NK-92 (cell line): ENCODE measurements around the gene AREG.

Experiments
- DNase-seq: peaks from one replicate; lab custom pipeline; 2025; ENCODE audit not compliant: unreplicated experiment; lab: John Stamatoyannopoulos, UW

The AREG gene

DNA sequence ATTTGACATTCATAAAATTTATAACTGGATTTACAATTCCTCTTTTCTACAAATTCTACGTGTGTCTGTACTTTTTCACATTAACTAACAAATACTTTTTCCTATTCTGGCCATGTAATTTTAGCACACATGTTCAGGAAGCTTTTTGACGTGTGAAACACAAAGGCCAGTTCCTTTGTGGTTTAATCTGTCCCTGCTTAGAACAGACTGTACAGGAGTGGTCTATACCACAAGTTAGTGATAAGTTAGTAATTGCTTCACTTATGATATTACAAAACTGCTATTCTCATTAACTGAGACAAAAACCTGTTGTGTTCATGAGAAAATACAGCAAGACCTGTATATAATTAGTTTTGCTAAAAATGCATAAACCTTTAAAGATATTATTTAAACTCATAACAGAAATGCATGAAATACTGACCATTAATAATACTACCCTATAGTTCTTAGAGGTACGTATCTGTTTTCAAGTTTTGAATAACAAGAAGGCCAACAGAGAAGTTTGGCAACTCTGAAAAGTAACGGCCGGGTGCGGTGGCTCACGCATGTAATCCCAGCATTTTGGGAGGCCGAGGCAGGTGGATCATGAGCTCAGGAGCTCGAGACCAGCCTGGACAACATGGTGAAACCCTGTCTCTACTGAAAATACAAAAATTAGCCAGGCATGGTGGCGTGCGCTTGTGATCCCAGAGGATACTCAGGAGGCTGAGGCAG lies 13.7 kb upstream of the AREG start:
- no peak for DNase-seq

DNA sequence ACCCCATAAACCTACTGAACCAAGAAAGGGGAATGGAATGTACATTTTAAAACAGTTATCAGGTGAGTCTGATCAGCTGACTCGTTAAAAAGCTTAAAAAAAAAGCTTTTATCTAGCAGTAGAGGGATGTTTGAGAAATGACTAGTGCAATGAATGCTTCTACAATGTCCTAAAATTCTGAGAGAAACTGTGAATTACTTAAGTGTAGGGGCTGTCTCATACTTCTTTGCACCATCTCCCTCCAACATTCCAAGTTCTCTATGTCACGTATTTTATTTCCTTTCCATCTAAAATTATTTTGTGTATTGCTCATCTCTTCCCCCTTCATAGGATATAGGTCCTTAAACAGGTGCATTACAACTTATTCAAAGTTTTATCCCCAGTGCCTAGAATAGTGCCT lies 11.9 kb upstream of the AREG start:
- no peak for DNase-seq

DNA sequence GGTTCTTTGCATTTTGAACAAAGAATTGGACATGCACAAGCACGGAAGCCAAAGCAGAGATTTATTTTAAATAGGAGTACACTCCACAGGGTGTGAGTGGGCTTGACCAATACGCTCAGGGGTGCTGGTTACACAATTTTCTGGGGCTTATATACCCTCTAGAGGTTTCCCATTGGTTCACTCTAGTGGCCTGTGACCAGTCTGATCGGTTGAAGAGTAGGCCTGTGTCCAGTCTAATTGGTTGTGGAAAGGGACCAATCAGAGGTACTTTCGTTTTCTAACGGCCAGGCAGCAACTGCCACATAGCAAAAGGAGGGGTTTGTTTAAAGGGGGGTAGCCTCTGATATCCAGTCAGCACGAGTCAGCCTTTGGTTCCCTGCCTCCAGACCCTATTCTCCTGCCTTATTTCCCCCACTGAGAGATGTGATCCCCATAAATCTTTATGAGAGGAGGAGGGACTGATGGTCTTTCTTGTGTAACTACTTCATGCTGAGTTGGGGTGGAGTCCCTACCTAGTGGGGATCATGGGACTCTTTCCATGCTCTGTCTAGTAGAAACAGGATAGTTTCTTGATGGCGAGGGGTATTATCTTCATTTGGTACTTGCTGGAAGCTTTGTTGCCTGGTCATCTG lies 11.3 kb upstream of the AREG start:
- DNase-seq: no peak

DNA sequence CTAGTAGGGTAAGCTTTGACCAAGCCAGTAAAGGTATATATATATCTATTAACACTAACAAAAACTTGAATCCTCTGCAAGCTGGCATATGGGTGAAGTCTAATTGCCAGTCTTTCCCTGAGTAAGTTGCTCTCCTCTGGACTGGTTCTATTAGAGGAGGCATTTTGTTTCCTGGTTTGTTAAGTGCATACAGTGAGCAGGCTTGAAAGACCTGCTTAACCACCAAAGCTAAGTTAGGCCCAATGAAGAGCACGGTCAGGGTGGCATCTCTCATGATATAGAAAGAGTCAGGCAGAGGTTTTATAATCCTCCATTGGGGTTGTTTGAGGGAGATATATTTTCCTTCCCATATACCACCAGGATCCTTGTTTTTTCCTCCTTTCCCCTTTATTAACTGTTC lies 9.6 kb upstream of the AREG start:
- no peak for DNase-seq

DNA sequence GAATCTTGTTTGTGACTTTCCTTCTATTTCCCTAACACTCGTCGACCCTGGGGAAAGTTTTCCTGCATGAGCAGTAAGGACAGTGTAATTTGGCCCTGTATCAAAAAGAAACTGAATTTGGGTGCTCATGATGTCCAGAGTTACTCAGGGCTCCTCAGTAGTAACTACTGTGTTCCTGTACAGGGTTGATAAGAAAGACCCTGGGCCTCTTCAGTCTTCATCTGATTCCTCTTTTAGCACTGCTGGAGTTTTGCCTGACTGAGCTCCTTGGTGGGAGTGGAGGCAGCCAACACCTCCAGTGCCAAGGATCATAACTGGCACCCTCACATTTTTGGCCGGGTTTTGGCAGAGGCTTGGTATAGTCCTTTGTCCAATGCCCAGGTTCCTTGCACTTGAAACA lies 7.1 kb upstream of the AREG start:
- DNase-seq: no peak

DNA sequence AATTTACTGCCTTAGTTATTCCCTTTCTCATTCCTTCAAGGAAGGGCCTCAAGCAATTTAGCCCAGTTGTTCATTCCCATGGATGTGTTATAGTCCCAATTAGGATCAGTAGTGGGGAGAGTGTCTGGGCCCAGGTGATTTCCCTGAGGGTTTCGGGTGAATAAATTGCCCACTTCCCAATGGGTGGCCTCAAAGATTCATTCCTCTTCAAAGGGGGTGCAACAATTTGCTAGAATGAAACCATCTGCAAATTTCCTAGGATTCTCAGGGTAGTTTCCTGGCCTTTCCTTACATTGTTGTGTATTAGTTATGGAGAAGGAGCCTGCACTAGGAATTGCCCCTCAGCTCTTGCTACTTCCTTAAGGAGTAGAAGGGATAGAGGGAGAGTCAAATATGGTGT lies 6.3 kb upstream of the AREG start:
- no peak for DNase-seq

DNA sequence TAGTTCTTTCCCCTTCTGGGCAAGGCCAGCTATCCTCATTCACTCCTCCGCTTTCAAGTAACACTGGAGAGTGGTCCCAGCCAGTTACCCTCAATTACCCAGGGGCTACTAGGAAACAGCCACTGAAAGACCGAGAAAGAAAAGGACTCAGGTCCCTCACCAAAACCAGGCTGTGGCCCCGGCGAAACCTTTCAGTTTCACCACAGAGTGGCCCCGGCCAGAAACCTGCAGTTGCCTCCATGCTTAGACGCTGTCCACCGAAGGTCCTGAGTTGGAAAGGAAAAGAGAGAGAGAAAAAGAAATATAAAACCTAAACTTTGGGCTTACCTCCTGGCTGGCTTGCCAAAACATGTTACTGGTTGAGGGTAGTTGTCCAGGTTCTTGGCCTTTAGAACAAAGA lies 5.0 kb upstream of the AREG start:
- no peak for DNase-seq

DNA sequence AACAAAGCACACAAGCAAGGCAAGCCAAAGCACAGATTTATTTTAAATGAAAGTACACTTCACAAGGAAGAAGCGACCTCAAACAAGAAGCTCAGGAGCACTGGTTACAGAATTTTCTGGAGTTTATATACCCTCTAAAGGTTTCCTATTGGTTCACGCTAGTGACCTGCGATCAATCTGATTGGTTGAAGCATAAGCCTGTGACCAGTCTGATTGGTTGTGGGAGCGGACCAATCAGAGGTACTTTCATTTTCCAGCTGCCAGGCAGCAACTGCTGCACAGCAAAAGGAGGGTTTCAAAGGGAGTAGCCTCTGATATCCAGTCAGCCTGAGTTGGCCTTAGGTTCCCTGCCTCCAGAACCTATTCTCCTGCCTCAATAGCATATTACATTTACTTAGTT lies 4.6 kb upstream of the AREG start:
- DNase-seq: no peak

DNA sequence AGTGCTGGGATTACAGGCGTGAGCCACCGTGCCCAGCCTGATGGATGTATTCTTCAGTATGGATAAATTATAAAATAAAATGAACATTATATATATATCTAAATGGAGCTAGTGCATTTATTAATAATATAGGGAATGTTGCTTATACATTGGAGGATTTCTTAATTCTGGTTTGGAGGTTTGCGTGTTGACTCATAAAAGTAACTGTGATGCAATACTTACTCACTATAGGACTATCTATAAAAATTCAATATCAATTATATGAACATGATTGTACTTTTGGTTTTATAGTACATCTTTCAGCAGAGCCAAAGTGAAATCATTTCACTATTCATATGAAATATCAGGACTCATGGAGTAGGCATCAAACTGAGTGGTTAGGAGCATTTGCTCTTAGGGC lies 3.2 kb upstream of the AREG start:
- DNase-seq: no peak

DNA sequence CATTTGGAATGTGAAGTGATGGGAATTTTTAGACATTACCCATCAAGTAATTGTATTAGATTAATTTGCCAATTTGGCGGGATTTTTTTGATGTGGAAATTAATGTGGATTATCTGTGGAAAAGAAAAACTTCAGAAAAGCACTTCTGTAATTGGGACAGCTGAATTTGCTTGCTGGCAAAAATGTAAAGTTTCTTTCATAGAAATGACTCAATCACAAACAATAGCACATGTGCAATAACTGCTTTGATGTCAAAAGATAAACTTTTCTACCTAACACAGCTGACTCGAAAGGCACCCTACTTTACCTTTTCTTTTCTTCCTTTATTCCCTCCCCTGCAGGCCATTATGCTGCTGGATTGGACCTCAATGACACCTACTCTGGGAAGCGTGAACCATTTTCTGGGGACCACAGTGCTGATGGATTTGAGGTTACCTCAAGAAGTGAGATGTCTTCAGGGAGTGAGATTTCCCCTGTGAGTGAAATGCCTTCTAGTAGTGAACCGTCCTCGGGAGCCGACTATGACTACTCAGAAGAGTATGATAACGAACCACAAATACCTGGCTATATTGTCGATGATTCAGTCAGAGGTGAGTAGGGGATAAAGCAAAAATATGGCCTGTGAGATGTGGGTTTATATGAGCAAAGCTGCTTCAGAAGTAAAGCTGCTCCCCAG lies 1.4 kb downstream of the AREG start:
- no peak for DNase-seq

DNA sequence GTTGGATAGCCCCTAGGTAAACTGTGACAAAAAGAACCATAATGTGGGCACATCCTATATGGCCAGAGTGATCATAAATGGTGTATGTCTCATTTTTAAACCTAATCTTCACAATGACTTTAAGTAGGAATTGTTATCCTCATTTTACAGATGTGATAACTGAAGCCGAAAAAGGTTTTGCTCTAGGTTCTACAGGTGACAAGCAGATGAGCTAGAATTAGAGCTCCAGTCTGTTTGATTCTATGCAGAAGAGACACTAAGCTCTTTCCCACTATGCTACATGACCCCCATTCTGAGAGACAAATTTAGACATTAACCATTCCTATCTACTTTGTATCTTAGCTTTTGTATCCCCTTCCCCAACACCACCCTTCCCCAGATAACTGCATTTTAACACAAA lies 2.0 kb downstream of the AREG start:
- no peak for DNase-seq

DNA sequence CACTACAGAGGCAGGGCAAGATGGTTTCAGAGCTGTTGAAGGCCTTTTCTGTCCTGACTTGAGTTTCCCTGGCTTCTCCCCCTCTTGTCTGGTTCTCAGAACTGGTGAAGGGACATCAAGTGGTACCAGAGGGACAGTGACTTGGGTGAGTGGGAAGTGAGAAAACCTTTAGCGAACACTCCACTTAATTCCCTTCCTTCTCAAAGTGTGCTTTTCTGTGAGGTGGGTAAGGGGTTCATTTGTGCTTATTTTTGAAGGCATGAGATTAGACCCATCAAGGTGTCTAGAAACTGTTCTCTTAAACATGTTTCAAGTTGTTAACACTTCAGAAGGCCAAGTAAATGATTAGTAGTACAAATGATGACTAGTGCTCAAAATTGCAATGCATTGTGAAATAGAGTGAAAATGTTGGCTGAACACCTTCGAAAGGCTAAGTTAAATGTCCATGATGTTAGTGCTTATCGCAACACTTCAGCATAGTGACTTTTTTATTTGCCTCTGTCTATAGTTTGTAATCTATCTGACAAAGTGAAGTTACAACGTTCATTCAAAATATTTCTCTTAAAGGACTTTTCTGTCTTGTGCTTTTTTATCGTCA lies 2.8 kb downstream of the AREG start:
- DNase-seq: no peak

DNA sequence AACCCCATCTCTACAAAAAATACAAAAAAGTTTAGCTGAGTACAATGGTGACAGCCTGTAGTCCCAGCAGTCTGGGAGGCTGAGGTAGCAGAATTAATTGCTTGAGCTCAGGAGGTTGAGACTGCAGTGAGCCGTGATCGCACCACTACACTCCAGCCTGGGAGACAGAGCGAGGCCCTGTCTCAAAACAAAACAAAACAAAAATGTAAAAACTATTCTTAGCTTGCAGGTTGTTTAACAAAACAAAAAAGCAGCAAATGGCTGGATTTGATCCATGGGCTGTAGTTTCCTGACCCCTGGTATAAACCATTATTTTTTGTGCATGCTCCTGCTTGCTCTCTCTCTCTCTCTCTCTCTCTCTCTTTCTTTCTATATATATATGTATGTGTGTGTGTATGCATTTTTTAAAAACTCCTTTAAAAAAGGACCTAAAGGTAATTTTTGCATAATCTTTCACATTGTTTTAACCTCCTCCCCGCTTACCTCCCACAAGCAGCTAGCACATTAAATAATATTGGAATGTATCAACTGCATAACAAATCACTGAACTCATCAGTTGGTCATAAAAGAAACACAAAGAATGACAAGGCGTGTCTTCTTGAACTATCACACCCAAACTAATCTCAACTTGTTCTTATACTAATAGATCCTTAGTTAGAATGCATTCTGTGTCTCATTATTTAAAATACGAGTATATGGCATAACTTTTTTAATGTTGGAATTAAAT lies 4.8 kb downstream of the AREG start:
- no peak for DNase-seq

DNA sequence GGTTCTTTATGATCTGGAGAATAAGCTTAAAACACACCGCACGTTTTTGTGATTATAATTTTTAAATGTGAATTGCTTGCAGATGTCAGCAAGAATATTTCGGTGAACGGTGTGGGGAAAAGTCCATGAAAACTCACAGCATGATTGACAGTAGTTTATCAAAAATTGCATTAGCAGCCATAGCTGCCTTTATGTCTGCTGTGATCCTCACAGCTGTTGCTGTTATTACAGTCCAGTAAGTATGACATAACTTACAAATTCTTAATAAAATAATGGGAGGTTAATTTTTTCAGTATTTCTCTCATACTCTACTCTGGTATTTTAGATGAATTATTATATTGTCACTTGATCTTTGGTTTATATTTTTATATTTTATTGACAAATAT lies 5.4 kb downstream of the AREG start:
- DNase-seq: no peak

DNA sequence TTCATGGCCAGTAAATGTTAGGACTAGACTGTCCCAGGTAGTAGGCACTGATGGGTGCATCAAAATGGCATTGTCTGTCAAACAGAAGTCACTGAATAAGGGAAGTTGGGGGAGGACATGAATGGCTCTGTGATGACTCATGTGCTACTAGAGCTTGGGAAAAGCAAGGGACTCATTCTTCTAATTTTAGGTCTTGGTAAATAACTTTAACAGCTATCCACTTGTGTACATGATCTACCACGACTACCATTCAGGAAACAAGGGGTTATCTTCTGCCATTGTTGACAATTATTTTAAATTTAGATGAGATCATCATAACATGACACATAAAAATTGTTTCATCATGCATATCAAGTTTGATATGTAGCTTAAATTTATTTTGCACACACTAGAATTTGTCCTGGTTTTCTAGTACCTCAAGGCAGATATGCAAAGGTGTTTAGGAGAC lies 6.3 kb downstream of the AREG start:
- no peak for DNase-seq

DNA sequence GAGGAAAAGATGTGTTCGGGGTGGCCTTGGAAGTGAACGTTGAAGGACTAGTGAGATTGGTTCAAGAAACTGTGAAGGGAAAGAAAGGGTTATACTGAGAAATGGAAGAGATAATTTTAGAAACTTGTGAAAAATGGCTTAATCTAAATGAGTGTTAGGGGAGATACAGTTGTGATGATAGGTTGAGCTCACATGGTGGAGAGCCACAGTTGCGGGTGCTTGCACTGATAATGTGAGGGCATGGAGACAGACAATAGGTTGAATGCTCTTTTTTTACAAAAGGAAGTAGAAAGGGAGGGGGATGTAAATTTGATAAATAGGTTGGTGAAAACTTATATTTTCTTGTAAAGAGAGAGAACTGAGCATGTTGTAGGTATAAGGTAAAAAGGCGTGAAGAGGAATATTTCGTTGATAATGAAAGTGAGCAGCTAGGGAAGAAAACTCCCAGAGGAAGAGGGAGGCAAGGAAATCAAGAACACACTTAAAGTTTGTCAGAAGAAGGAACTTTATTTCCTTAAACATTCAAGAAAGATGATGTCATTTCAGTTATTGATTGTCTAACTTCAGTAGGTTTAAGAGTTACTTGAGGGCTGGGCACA lies 8.2 kb downstream of the AREG start:
- DNase-seq: no peak

DNA sequence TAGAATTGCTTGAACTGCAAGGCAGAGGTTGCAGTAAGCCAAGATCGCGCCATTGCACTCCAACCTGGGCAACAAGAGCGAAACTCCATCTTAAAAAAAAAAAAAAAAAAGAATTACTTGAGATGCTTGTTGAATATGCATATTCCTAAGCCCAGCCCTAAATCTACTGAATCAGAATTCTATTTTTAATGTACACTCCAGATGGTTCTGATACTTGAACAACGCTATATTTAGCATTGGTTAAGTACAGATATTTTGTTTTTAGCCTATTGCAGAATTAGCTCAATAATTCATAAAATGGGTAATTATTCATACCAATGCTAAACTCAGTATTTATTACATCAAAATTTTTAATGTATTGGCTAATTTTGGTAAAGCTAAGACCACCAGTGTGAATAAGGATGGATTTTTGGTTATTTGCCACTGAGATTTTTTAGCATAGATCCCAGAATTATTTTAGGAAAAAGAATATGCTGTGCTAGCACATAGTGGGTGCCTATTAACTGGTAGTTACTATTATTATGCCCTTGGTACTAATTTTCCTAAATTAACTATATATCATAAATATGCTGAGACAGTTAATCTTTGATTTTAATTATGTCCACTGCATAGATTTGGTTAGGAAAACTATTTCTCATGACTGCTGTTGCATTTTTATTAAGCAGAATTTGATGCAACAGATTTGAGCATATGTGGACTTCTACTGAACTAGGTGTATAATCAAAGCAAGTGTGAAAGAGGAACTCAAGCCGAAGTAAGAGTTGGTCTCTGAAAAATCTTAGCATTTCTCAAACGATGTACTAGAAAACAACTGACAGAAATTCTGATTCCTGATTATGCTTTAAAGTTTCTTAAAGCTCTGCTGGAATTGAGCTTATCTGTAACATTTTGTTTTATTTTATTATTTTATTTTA lies 9.2 kb downstream of the AREG start:
- DNase-seq: no peak

DNA sequence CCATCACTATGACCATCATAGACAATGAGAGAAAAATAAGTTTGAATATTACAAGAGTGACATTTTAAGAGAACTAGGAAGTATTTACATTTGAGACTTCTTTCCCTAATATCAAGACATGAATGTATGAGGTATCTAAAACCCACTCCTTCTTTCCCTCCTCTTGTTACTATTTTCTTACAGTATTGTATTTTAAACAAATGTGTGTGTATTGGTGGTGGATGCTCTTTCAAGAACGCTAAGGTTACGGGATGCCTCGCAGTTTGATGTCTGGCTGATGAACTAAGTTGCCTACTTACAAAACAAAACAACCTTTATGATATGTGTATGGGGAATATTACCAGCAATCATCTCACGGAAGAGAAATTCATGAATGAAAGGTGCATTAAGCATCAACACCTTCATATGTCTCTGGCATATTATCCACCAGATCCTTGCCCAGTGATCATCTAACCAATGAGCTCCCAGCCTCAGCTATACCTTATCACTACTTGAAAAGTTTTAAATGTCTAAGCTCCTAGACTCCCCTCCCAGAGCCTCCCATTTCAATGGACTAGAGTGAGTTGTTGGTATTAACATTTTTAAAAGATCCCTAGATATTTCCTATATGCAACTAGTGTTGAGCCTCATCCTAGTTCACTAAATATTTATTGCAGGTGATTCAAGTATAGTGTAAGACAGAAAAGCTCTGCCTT lies 10.6 kb downstream of the AREG start:
- DNase-seq: no peak

DNA sequence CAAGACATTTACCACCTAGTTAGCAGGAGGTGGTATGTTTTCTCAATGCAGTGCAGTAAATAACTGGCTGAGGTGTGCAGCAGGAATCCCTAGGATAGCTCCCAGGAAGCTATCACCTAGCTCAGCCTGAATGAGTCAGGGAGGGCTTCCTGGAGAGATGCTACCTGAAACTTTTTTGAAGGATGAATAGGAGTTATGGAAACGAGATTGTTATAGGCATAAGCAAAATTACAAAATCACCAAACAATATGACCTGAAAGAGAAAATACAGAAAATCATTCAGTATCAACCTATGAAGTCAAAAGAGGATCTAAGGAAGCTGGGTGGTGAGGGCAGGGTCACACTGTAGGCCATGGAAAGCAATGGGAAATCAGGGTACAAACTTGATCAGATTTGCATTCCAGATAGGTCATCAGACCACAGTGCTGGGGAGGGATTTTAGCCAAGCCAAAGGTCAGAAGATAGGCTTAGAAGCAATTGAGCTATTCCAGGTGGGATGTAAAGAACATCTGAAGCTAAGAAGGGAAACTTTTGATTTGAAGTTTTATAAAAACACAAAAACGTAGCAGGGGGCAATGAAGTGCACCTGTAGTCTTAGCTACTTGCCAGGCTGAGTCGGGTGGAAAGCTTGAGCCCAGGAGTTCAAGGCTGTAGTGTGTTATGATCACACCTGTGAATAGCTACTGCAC lies 11.3 kb downstream of the AREG start:
- no peak for DNase-seq
